Natural killer cell (primary cell): Measurements from ENCODE around the gene CCDC88B. TPM values are rescaled to one million over a fixed set of nuclear protein-coding genes. Genes with fewer than 3 reads are reported as not detected.

Source experiments
- ATAC-seq, 3 donors: fragments of 150-1000 bp in 2 of 3; fragments of 200-7000 bp in 1 of 3; cut with Tn5 transposase; 1 replicate in 1 of 3; 2 replicates in 2 of 3; pipeline ENCODE4 v1.10.0; 2021; ENCODE audit warnings: mild to moderate bottlenecking in 2 of 3, moderate library complexity in 2 of 3
- DNase-seq, 2 donors: peaks; one replicate each; pipeline versions ENCODE4 v3.0.0 to v3.0.0-alpha.2; 2013 to 2021; ENCODE audit warnings: mixed read lengths in 1 of 2
- H3K27ac ChIP-seq: one replicate; pipeline ENCODE4 v1.5.1; 2013; ENCODE audit warnings: mild to moderate bottlenecking, low read length
- H3K27me3 ChIP-seq: one replicate; pipeline ENCODE4 v1.6.1; 2013; ENCODE audit warnings: low read length; ENCODE audit not compliant: control insufficient read depth, insufficient read depth
- H3K36me3 ChIP-seq: one replicate; pipeline ENCODE4 v1.6.1; 2013; ENCODE audit warnings: low read length; ENCODE audit not compliant: control insufficient read depth, insufficient read depth
- H3K4me1 ChIP-seq: one replicate; pipeline ENCODE4 v1.6.1; 2013; ENCODE audit warnings: low read length; ENCODE audit not compliant: control insufficient read depth, insufficient read depth
- H3K4me3 ChIP-seq: one replicate; pipeline ENCODE4 v1.5.1; 2013; ENCODE audit warnings: low read length
- H3K9me3 ChIP-seq: one replicate; pipeline ENCODE4 v1.6.1; 2013; ENCODE audit warnings: low read length; ENCODE audit not compliant: control insufficient read depth, insufficient read depth
- H3K27ac Mint-ChIP-seq, 2 donors: one replicate each; pipeline ENCODE4 v1.8.0; 2022; ENCODE audit warnings: mild to moderate bottlenecking in 2 of 2, mixed read lengths in 2 of 2, moderate library complexity in 1 of 2
- H3K27me3 Mint-ChIP-seq, 2 donors: one replicate each; pipeline ENCODE4 v1.8.0; 2022; ENCODE audit warnings: low read depth in 2 of 2, mixed read lengths in 2 of 2
- H3K36me3 Mint-ChIP-seq: one replicate; pipeline ENCODE4 v1.8.0; 2022; ENCODE audit warnings: mixed read lengths
- H3K4me1 Mint-ChIP-seq, 2 donors: one replicate each; pipeline ENCODE4 v1.8.0; 2022; ENCODE audit warnings: mixed read lengths in 2 of 2
- H3K4me3 Mint-ChIP-seq: one replicate; pipeline ENCODE4 v1.8.0; 2022; ENCODE audit warnings: mild to moderate bottlenecking, moderate library complexity, mixed read lengths
- H3K9me3 Mint-ChIP-seq, 2 donors: one replicate each; pipeline ENCODE4 v1.8.0; 2022; ENCODE audit warnings: mixed read lengths in 2 of 2
- WGBS: methylation state at CpG from one replicate; pipeline ENCODE4 v1.1.7; 2013; ENCODE audit warnings: missing lambda C conversion rate; ENCODE audit not compliant: insufficient coverage; 5-methylcytosine and 5-hydroxymethylcytosine counted together
- intact Hi-C: fragments of 100-400 bp; cut with micrococcal nuclease; formaldehyde crosslinking; loops from one replicate; pipeline ENCODE4 v1.14.2; 2022
- total RNA-seq, 4 donors: library from RNA; stranded (reverse); fragments of 120-200 nt in 1 of 4; gene quantifications; one replicate each; pipeline versions ENCODE4 v1.2.3 to v1.2.4, GENCODE V29; 2013 to 2022
- TF ChIP-seq, protein P1 (sequence below): fragments of 200-600 bp; IDR thresholded peaks from one replicate; pipeline ENCODE4 v1.8.0; 2022; ENCODE audit warnings: antibody characterized with exemption

CCDC88B gene
- total RNA-seq, 3 donors from 2014 or later (not counting 1 experiment from before 2014, with no cell fraction given), result 262 to 276 (median 272) TPM

DNA sequence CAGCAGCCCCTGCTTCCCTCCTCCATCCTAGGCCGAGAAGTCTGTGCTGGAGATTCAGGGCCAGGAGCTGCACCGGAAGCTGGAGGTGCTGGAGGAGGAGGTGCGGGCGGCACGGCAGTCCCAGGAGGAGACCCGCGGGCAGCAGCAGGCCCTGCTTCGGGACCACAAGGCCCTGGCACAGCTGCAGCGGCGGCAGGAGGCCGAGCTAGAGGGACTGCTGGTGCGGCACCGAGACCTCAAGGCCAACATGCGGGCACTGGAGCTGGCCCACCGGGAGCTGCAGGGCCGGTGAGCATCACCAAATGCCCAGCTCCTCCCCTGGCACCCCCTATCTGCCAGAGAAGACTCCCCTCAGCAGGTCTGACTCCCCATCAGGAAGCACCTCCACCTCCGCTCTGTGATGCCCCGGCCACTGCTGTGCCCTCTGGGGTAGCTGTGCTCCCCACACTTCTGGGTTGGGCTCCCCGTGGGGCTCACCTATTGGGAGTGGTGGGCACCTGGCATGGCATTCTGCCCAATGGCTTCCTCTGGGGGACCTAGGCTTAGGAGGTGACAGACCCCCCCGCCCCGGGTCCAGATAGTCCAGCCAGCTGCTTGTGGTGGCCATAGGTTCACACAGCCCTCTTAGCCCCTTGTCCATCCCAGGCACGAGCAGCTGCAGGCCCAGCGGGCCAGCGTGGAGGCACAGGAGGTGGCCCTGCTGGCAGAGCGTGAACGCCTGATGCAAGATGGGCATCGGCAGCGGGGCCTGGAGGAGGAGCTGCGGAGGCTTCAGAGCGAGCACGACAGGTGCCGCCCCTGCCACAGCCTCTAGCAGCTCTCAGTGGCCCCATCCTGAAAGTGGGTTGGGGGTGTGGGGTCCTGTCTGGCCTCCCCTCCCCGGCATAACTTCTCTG, 12.3 kb downstream of the CCDC88B start:
- H3K9me3 Mint-ChIP-seq, result no peaks in the 10 kb centered on the region

GRCh38 chr11:64352995-64353714, 13.2 kb downstream of the CCDC88B start:
- DNase-seq, result no peak
- H3K4me3 Mint-ChIP-seq, result no peak overlapping the region
- Histone ChIP-seq H3K4me1 (peaks cover 13% of the 10 kb centered on the region), H3K36me3 (peaks cover 32% of the 10 kb centered on the region), H3K27me3 (no peaks in the 10 kb centered on the region), H3K4me3 (no peak overlapping the region), H3K9me3 (no peaks in the 10 kb centered on the region), H3K27ac (no peak overlapping the region)
- no peak for ATAC-seq
- no peak overlapping the region for H3K27ac Mint-ChIP-seq
- no peaks in the 10 kb centered on the region for H3K36me3 Mint-ChIP-seq
- TF ChIP-seq, protein P1, sequence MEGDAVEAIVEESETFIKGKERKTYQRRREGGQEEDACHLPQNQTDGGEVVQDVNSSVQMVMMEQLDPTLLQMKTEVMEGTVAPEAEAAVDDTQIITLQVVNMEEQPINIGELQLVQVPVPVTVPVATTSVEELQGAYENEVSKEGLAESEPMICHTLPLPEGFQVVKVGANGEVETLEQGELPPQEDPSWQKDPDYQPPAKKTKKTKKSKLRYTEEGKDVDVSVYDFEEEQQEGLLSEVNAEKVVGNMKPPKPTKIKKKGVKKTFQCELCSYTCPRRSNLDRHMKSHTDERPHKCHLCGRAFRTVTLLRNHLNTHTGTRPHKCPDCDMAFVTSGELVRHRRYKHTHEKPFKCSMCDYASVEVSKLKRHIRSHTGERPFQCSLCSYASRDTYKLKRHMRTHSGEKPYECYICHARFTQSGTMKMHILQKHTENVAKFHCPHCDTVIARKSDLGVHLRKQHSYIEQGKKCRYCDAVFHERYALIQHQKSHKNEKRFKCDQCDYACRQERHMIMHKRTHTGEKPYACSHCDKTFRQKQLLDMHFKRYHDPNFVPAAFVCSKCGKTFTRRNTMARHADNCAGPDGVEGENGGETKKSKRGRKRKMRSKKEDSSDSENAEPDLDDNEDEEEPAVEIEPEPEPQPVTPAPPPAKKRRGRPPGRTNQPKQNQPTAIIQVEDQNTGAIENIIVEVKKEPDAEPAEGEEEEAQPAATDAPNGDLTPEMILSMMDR, result no peak
- WGBS, result 96% methylated on average over 34 of the region's 34 CpGs
- intact Hi-C loops, result no loop called here
- peaks cover 0 to 19% of the 10 kb centered on the region in 2 donors for H3K4me1 Mint-ChIP-seq
- H3K27me3 Mint-ChIP-seq, result no peaks in the 10 kb centered on the region
- H3K9me3 Mint-ChIP-seq, result no peaks in the 10 kb centered on the region

More for the DNA sequence above, 12.3 kb downstream of the CCDC88B start:
- Histone ChIP-seq H3K36me3 (peaks cover 36% of the 10 kb centered on the region), H3K4me1 (peaks cover 5% of the 10 kb centered on the region), H3K4me3 (no peak overlapping the region), H3K27me3 (no peaks in the 10 kb centered on the region), H3K9me3 (no peaks in the 10 kb centered on the region), H3K27ac (no peak overlapping the region)
- TF ChIP-seq, protein P1, result no peak
- ATAC-seq (no peak), DNase-seq (no peak)
- Mint-ChIP-seq H3K36me3 (no peaks in the 10 kb centered on the region), H3K27me3 (no peaks in the 10 kb centered on the region), H3K4me3 (no peak overlapping the region), H3K4me1 (peaks cover 0 to 13% of the 10 kb centered on the region in 2 donors), H3K27ac (no peak overlapping the region)
- WGBS, result 96% methylated on average over 33 of the region's 33 CpGs
- intact Hi-C loops, result no loop called here

- H3K27me3 Mint-ChIP-seq, result no peaks in the 10 kb centered on the region
- no peak overlapping the region for H3K27ac Mint-ChIP-seq
- H3K9me3 ChIP-seq, result no peaks in the 10 kb centered on the region
- no peak overlapping the region for H3K4me3 Mint-ChIP-seq
- H3K36me3 Mint-ChIP-seq, result no peaks in the 10 kb centered on the region
- peaks cover 20% of the 10 kb centered on the region for H3K4me1 ChIP-seq
- H3K36me3 ChIP-seq, result peaks cover 30% of the 10 kb centered on the region
- H3K4me3 ChIP-seq, result no peak overlapping the region
- ATAC-seq (no peak), DNase-seq (no peak)
- H3K27me3 ChIP-seq, result no peaks in the 10 kb centered on the region
- intact Hi-C loops, result no loop called here
- peaks cover 0 to 22% of the 10 kb centered on the region in 2 donors for H3K4me1 Mint-ChIP-seq
- TF ChIP-seq, protein P1, result no peak
- no peaks in the 10 kb centered on the region for H3K9me3 Mint-ChIP-seq
- WGBS, result 92% methylated on average over 20 of the region's 20 CpGs
- no peak overlapping the region for H3K27ac ChIP-seq
These were observed 13.9 kb downstream of the CCDC88B start for GRCh38 chr11:64353715-64354506.
